NB4 (cell line): ENCODE data around the gene TCF12.

ENCODE experiments used
- DNase-seq: peaks from one replicate; pipeline ENCODE4 v3.0.0; 2010; ENCODE audit warnings: low read depth
- H3K4me3 ChIP-seq: one replicate; pipeline ENCODE4 v1.5.1; 2011; ENCODE audit warnings: mild to moderate bottlenecking, low read depth, low read length, moderate library complexity
- MAX ChIP-seq: IDR thresholded peaks from 2 replicates; pipeline ENCODE4 v1.6.1; 2011; ENCODE audit warnings: low read depth, low read length
- MYC ChIP-seq: IDR thresholded peaks from 2 replicates; pipeline ENCODE4 v1.6.1; 2011; ENCODE audit warnings: low read depth, low read length
- POLR2A ChIP-seq: IDR thresholded peaks from 2 replicates; pipeline ENCODE4 v1.6.1; 2011; ENCODE audit warnings: mild to moderate bottlenecking; ENCODE audit not compliant: insufficient read length; ENCODE audit errors: extremely low read depth
- TF ChIP-seq, protein P1 (sequence below): IDR thresholded peaks from one replicate; pipeline ENCODE4 v1.5.1; 2012; ENCODE audit warnings: low read depth, low read length

The TCF12 gene

DNA sequence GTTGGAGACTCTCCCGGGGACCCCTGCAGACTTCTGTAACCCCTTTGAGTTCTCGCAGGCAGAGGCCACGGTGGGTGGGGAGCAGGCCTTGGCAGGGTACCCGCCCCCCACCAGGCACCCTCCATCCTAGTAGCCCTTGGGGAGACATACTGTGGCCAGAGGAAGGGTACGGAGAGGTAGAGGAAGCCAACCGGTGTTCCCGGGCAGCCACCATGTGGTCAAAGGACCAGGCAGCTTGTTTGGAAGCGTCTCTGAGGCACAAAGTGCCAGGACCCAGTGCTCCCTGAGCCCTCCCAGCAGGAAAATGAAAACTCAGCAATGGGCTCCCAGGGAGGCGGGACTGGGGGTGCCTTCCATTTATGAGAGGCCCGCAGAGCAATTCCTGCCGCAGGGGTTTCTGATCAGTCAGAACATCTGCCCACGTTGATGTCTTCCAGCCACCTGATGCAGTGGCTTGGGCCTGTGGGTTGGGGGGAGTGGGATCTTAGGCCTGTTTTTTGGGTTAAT lies 404.9 kb downstream of the TCF12 start:
- H3K4me3 ChIP-seq, result no peak overlapping the region
- TF ChIP-seq MYC, result no peak
- TF ChIP-seq, protein P1, sequence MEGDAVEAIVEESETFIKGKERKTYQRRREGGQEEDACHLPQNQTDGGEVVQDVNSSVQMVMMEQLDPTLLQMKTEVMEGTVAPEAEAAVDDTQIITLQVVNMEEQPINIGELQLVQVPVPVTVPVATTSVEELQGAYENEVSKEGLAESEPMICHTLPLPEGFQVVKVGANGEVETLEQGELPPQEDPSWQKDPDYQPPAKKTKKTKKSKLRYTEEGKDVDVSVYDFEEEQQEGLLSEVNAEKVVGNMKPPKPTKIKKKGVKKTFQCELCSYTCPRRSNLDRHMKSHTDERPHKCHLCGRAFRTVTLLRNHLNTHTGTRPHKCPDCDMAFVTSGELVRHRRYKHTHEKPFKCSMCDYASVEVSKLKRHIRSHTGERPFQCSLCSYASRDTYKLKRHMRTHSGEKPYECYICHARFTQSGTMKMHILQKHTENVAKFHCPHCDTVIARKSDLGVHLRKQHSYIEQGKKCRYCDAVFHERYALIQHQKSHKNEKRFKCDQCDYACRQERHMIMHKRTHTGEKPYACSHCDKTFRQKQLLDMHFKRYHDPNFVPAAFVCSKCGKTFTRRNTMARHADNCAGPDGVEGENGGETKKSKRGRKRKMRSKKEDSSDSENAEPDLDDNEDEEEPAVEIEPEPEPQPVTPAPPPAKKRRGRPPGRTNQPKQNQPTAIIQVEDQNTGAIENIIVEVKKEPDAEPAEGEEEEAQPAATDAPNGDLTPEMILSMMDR, result no peak
- no peak for TF ChIP-seq MAX
- TF ChIP-seq POLR2A, result no peak
- no peak for DNase-seq

DNA sequence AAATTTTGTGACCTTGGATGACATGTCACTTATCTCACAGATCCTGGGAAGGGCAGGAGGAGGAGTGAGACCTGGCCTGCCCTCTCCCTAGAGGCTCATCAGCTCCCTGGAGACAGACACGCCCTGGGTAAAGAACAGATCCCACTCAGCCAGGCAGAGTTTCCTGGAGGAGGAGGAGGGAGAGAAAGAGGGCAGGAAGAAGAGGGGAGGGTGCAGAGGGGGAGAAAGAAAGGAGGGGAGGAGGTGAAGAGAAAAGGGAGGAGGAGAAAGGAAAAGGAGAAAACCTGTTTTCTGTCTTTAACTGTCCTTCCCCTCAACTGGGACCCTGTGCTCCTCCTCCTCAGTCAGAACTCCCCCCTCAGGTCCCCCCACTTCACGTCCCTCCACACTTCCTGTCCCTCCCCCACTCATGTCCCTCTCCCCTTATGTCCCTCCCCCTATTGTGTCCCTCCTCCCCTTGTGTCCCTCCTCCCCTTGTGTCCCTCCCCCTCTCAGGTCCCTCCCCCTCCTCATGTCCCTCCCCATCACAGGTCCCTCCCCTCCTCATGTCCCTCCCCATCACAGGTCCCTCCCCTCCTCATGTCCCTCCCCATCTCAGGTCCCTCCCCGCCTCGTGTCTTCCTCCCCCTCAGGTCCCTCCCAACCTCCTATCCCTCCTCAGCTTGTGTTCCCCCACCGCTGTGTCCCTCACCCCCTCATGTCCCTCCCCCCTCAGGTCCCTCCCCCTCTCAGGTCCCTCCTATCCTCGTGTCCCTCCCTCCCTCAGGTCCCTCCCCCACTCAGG lies 405.6 kb downstream of the TCF12 start:
- no peak for TF ChIP-seq MYC
- TF ChIP-seq, protein P1, result no peak
- no peak for TF ChIP-seq MAX
- TF ChIP-seq POLR2A, result no peak
- DNase-seq, result peak; percentile 41
- no peak overlapping the region for H3K4me3 ChIP-seq

GRCh38 chr15:57324590-57324890 lies 406.1 kb downstream of the TCF12 start:
- DNase-seq, result no peak
- TF ChIP-seq MAX, result no peak
- TF ChIP-seq, protein P1, result no peak
- no peak overlapping the region for H3K4me3 ChIP-seq

- DNase-seq, result no peak
- TF ChIP-seq, protein P1, result no peak
- TF ChIP-seq MYC (no peak), POLR2A (no peak), MAX (no peak)
- no peak overlapping the region for H3K4me3 ChIP-seq
These were observed 406.7 kb downstream of the TCF12 start for GRCh38 chr15:57324944-57325679.

DNA sequence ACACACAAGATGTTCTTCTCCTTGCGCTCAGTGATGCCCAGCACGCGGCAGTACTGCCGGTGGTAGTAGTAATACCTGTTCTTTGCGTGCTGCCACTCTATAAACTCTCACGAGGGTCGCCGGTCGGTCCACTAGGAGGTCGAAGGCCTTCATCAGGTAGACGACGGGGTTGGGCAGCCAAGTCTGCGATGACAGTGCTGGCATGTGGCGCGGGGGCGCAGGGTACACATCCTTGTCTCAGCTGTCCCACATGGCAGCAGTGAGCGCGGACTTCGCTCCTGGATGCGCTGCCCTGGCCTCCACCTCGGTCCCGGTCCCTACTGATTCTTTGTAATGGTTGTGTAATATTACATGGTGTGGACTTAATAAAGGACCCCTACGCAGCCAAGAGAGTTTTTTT lies 407.8 kb downstream of the TCF12 start:
- H3K4me3 ChIP-seq, result no peak overlapping the region
- no peak for DNase-seq
- TF ChIP-seq, protein P1, result no peak
- TF ChIP-seq MAX (no peak), POLR2A (no peak), MYC (no peak)
